ENCODE results near the gene BRD7.

DNA sequence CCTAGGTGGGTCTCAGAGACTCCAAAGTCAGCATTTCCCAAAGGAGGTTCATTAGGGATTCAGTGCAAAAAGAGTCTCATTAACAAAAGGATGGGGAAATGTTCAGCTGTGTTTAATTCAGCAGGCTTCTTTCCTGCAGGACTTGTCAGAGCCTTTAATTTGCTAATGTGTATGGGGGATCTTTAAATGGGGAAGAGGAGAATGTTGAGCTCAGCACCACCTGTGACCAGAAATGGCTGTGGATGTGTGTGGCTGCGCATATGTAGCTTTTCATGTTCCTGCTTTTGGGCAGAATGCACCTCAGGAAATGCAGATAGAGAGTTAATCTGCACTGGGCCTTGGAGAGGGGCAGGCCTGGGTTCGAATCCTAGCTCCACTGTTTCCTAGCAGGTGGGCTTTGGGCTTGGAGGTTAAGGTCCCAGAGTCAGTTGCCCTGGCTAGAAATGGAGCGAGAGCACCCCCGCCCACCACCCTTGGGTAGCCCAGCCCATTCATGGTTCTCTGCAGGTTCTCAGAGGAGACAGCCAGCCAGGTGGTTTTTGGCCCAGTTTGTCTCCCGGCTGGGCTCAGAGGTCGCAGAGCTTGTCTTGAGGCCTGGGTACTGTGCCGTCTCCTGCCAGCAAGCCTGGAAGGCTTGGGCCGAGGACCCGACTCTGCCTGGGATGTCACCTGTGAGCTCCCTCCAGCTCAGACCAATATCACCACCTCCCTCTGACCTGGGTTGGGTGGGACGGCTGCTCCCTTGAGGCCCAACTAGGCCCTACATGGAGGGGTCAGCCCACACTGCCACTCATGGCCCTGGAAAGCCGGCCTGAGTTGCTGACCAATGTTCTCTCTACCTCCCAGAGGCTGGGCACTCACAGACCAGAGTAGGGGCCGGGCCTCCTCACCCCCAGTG, 93.1 kb downstream of the BRD7 start:
- TF ChIP-seq CTCF (IDR thresholded peaks at IDR 0.05) = no peak
- no peak for TF ChIP-seq POLR2A (IDR thresholded peaks at IDR 0.05)

Measured in right lobe of liver (tissue), 4 donors.